Putamen (tissue), 1 donor: ENCODE results near the gene ELP6.
"Not testable (repeated sequence)": the region's sequence is repeated elsewhere in the genome, so short reads cannot be mapped to it uniquely, and the experiment has no call there.

Experiments used
- DNase-seq: peaks from one replicate; pipeline ENCODE4 v3.0.0-alpha.2; 2016; ENCODE audit warnings: low spot score

The ELP6 gene

DNA sequence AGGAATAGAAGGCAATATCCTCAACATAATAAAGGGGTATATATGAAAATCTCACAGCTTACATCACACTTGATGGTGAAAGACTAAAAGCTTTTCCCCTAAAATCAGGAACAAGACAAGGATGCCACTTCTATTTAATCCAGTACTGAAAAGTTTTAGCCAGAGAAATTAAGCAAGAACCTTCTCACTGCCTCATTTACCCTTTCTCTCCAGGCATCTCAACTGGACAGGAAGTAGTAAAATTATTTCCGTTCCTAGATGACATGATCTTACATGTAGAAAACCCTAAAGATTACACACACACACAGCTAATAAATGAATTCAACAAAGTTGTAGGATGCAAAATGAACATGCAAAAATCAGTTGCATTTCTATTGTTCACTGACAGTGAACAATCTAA, 48.9 kb downstream of the ELP6 start:
- no peak for DNase-seq

DNA sequence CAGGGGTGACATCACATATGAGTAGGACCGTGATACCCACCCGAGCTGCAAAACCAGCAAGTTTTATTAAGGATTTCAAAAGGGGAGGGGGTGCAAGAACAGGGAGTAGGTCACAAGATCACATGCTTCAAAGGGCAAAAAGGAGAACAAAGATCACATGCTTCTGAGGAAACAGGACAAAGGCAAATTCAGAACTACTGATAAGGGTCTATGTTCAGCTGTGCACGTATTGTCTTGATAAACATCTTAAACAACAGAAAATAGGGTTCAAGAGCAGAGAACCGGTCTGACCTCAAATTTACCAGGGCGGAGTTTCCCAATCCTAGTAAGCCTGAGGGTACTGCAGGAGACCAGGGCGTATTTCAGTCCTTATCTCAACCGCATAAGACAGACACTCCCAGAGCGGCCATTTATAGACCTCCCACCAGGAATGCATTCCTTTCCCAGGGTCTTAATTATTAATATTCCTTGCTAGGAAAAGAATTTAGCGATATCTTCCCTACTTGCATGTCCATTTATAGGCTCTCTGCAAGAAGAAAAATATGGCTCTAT, 53.9 kb downstream of the ELP6 start:
- not testable (repeated sequence) for DNase-seq

DNA sequence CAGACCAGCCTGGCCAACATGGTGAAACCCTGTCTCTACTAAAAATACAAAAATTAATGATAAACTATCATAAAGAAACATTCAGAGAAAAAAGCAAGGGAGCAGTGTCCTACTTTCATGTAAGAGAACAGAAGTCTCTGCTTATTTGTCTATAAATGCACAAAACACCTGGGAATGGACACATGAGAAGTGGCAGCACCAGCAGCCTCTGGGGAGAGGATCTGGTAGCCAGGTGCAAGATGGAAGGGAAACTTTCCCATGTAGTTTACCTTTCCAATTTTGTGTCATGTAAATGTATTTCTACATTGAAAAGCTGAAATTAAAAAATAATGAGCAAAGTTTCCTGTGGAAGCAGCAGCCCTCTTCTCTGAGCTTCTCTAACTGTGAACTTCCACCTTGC, 56.5 kb downstream of the ELP6 start:
- DNase-seq, result no peak

DNA sequence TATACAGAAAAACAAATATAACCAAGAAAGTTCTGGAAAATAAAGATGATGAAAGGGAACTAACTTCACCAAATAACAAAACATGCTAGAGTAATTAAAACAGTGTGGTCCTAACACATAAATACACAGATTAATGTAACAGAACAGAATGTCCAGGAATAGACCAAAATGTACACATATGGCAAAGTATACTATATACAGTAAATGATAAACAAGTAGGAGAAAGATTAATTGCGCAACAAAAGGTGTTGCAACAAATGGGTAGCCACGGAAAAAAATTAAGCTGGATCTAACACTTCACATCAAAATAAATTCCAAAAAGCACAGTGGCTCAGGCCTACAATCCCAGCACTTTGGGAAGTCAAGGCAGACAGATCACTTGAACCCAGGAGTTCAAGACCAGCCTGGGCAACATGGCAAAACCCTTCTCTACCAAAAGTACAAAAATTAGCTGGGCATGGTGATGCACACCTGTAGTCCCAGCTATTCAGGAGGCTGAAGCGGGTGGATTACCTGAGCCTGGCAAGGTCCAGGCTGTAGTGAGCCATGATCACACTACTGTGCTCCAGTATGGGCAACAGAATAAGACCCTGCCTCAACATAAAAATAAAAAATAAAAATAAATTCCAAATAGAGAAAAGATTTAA, 57.6 kb downstream of the ELP6 start:
- no peak for DNase-seq

DNA sequence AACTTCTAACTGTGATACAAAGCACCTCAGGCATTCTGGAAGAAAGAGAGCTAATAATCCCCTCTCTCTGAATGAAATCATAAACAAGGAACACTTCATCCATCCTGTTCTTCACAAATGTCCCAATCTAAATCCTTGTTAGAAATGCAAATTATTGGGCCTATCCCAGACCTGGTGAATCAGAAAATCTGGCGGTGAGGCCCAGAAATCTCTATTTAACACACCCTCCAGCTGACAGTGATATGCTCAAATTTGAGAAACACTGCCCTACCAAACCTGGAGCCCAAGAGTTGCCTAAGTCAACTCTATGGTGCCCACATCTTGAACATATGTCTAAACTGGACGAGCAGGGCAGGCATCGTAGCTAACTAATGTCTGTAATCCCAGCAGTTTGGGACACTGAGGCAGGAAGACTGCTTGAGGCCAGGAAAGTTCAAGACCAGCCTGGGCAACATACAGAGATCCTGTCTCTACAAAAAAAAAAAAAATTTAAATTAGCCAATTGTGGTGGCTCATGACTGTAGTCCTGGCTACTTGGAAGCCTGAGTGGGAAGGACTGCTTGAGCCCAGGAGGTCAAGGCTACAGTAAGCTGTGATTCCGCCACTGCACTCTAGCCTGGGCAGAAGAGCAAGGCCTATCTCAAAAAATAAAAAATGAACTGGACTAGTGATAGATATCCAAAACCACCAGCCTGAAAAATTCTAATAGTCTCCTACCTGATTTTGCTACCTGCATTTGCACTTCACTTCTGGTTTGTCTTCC, 60.9 kb downstream of the ELP6 start:
- no peak for DNase-seq
